HepG2 (cell line): ENCODE results near the gene PRR12. TPM values are rescaled to one million over a fixed set of nuclear protein-coding genes. Genes with fewer than 3 reads are reported as not detected.

ENCODE experiments used
- CC2D1A ChIP-seq: sonication (generic); formaldehyde crosslinking; IDR thresholded peaks from 2 replicates; pipeline ENCODE4 v1.8.1; 2023; ENCODE audit warnings: mild to moderate bottlenecking, missing genetic modification reagents
- CREB3 ChIP-seq: sonication (generic); formaldehyde crosslinking; IDR thresholded peaks from 2 replicates; pipeline ENCODE4 v1.5.0; 2020; ENCODE audit warnings: missing genetic modification reagents
- ELF3 ChIP-seq: IDR thresholded peaks from 2 replicates; pipeline ENCODE4 v1.6.1; 2016; ENCODE audit warnings: missing genetic modification reagents, missing compliant biosample characterization
- GMEB1 ChIP-seq: sonication (generic); formaldehyde crosslinking; IDR thresholded peaks from 2 replicates; pipeline ENCODE4 v1.5.1; 2020; ENCODE audit warnings: missing genetic modification reagents, mild to moderate bottlenecking, borderline replicate concordance
- HNRNPLL ChIP-seq: fragments of 200-400 bp; formaldehyde crosslinking; IDR thresholded peaks from 2 replicates; pipeline ENCODE4 v1.6.1; 2017; ENCODE audit warnings: mild to moderate bottlenecking, low read depth, low read length; ENCODE audit not compliant: poor library complexity, severe bottlenecking
- LRRFIP1 ChIP-seq: sonication (generic); formaldehyde crosslinking; conservative IDR thresholded peaks from 2 replicates; pipeline ENCODE4 v1.4.0; 2020; ENCODE audit warnings: missing genetic modification reagents
- NFIB ChIP-seq: sonication (generic); formaldehyde crosslinking; IDR thresholded peaks from 2 replicates; pipeline ENCODE4 v1.9.0; 2021; ENCODE audit warnings: missing genetic modification reagents, mild to moderate bottlenecking, borderline replicate concordance
- PPARG ChIP-seq: conservative IDR thresholded peaks from 2 replicates; pipeline ENCODE4 v1.6.1; 2016; ENCODE audit warnings: missing biosample characterization, missing genetic modification reagents
- PRDM4 ChIP-seq: sonication (generic); formaldehyde crosslinking; IDR thresholded peaks from 2 replicates; pipeline ENCODE4 v1.9.0; 2021; ENCODE audit warnings: missing genetic modification reagents, borderline replicate concordance
- RARA ChIP-seq: IDR thresholded peaks from 2 replicates; pipeline ENCODE4 v1.6.1; 2016; ENCODE audit warnings: missing genetic modification reagents, missing compliant biosample characterization
- RFX5 ChIP-seq: IDR thresholded peaks from 2 replicates; pipeline ENCODE4 v1.6.1; 2011; ENCODE audit warnings: low read depth, low read length, improper control_type of control experiment
- SAP130 ChIP-seq: IDR thresholded peaks from 2 replicates; pipeline ENCODE4 v1.6.1; 2016; ENCODE audit warnings: low read depth
- SP4 ChIP-seq: sonication (generic); formaldehyde crosslinking; IDR thresholded peaks from 2 replicates; pipeline ENCODE4 v1.8.1; 2023; ENCODE audit warnings: mild to moderate bottlenecking, missing genetic modification reagents
- ZNF101 ChIP-seq: sonication (generic); formaldehyde crosslinking; IDR thresholded peaks from 2 replicates; pipeline ENCODE4 v1.4.0; 2020; ENCODE audit warnings: mild to moderate bottlenecking, low read depth, missing genetic modification reagents, borderline replicate concordance
- ZNF224 ChIP-seq: sonication (generic); formaldehyde crosslinking; IDR thresholded peaks from 2 replicates; pipeline ENCODE4 v1.5.0; 2020; ENCODE audit warnings: mild to moderate bottlenecking, missing genetic modification reagents
- ZNF704 ChIP-seq: sonication (generic); formaldehyde crosslinking; IDR thresholded peaks from 2 replicates; pipeline ENCODE4 v1.8.1; 2023; ENCODE audit warnings: mild to moderate bottlenecking, inconsistent platforms, moderate library complexity, missing genetic modification reagents, borderline replicate concordance
- ZNF782 ChIP-seq: sonication (generic); formaldehyde crosslinking; IDR thresholded peaks from 2 replicates; pipeline ENCODE4 v1.4.0; 2020; ENCODE audit warnings: missing genetic modification reagents, mild to moderate bottlenecking, borderline replicate concordance
- ZSCAN29 ChIP-seq: sonication (generic); formaldehyde crosslinking; conservative IDR thresholded peaks from 2 replicates; pipeline ENCODE4 v1.4.0; 2020; ENCODE audit warnings: mild to moderate bottlenecking, missing genetic modification reagents
- polyA plus RNA-seq, 8 experiments: library from polyadenylated mRNA; depleted of rRNA in 3 of 8; stranded (reverse) in 7 of 8; unstranded in 1 of 8; fragments of >200 nt; fragmentation: Illumina TruSeq in 4 of 8; extraction: Trizol in 4 of 8; gene quantifications; 2 replicates each; pipeline versions ENCODE4 v1.2.1 to v1.2.3, GENCODE V29; 2011 to 2016; ENCODE audit warnings: low read depth in 4 of 8, missing spikeins in 1 of 8, mixed read lengths in 1 of 8; ENCODE audit not compliant: insufficient read depth in 1 of 8
- total RNA-seq, 5 experiments: library from RNA; depleted of rRNA; stranded (reverse); fragments of >200 nt; fragmentation: Illumina TruSeq; extraction: Trizol; gene quantifications; 2 replicates each; pipeline ENCODE4 v1.2.3, GENCODE V29; 2016; ENCODE audit warnings: low read depth in 1 of 5

PRR12 gene
- total and polyA plus RNA-seq, 2 of the 13 experiments (the other 11 are each of a cell fraction or from before 2014, with no cell fraction given) = 0.62 to 1.5 TPM

- TF ChIP-seq ZNF782 (peak; percentile 28; the same call in 1 of the 2 replicates), RFX5 (peak; percentile 31), ZNF704 (CRISPR knock-in tag) (no peak), GMEB1 (CRISPR knock-in tag) (peak; percentile 72; the same call in 1 of the 2 replicates), SP4 (CRISPR knock-in tag) (peak; percentile 95; the same call in 1 of the 2 replicates), NFIB (CRISPR knock-in tag) (no peak), ZNF101 (CRISPR knock-in tag) (no peak), CC2D1A (CRISPR knock-in tag) (no peak), CREB3 (CRISPR knock-in tag) (no peak), PRDM4 (CRISPR knock-in tag) (no peak), ELF3 (CRISPR knock-in tag) (peak; percentile 79), HNRNPLL (peak; percentile 73), LRRFIP1 (no peak), ZNF224 (CRISPR knock-in tag) (no peak), ZSCAN29 (no peak; the same call in 1 of the 2 replicates), PPARG (CRISPR knock-in tag) (peak; percentile 77), SAP130 (peak; percentile 93), RARA (CRISPR knock-in tag) (peak; percentile 76)
These were observed 49.3 kb downstream of the PRR12 start, which contains the start of gene RRAS (continued) for GRCh38 chr19:49640113-49640898.
